NCI-H2196 (cell line): ENCODE measurements around the gene FAM111A.

Experiments
- DNase-seq: peaks from one replicate; lab custom pipeline; 2025; ENCODE audit not compliant: unreplicated experiment; lab: John Stamatoyannopoulos, UW

FAM111A gene

GRCh38 chr11:59141191-59141590, 1.5 kb upstream of the FAM111A start:
- no peak for DNase-seq

GRCh38 chr11:59141673-59142460, 789 bp upstream of the FAM111A start:
- no peak for DNase-seq

GRCh38 chr11:59144096-59144495, 1.4 kb downstream of the FAM111A start:
- no peak for DNase-seq

GRCh38 chr11:59144579-59145345, 2.1 kb downstream of the FAM111A start:
- peak; percentile 93 for DNase-seq

GRCh38 chr11:59145534-59145933, 2.9 kb downstream of the FAM111A start:
- DNase-seq = no peak

- no peak for DNase-seq
Observed at GRCh38 chr11:59151761-59152160, 9.1 kb downstream of the FAM111A start.

- DNase-seq = no peak
Observed at GRCh38 chr11:59152312-59152951, 9.8 kb downstream of the FAM111A start.

GRCh38 chr11:59154610-59155009, 12.0 kb downstream of the FAM111A start:
- DNase-seq = no peak

GRCh38 chr11:59157433-59157832, 14.8 kb downstream of the FAM111A start:
- no peak for DNase-seq

- DNase-seq = peak; percentile 68
Observed at GRCh38 chr11:59158206-59159068, 15.8 kb downstream of the FAM111A start.

- DNase-seq = no peak
Observed at GRCh38 chr11:59164028-59164427, 21.4 kb downstream of the FAM111A start.

- DNase-seq = peak; percentile 92
Observed at GRCh38 chr11:59171508-59172322, 29.1 kb downstream of the FAM111A start, which contains the start of gene DTX4. DTX4 (plus strand) TSS chr11:59172132; CDS start chr11:59172596, 464 bp downstream.

- no peak for DNase-seq
Observed at GRCh38 chr11:59172345-59173079, 29.9 kb downstream of the FAM111A start.

GRCh38 chr11:59173080-59173963, 30.7 kb downstream of the FAM111A start:
- DNase-seq = no peak

- DNase-seq = no peak
Observed at GRCh38 chr11:59173964-59174663, 31.5 kb downstream of the FAM111A start.

- DNase-seq = no peak
Observed at GRCh38 chr11:59174664-59175033, 32.0 kb downstream of the FAM111A start.

- no peak for DNase-seq
Observed at GRCh38 chr11:59175091-59175501, 32.4 kb downstream of the FAM111A start.

- no peak for DNase-seq
Observed at GRCh38 chr11:59176330-59176729, 33.7 kb downstream of the FAM111A start.
